Activated T-cell treated with anti-CD3 and anti-CD28 coated beads, Interleukin-2, amount 50 U/mL, for 72 hours (primary cell): ENCODE measurements around the gene TMEM187. TPM values are rescaled to one million over a fixed set of nuclear protein-coding genes. Genes with fewer than 3 reads are reported as not detected.

Source experiments
- ATAC-seq, 2 donors: fragments of 150-1000 bp; cut with Tn5 transposase; replicated peaks in 1 of 2; 2 replicates each; pipeline ENCODE4 v1.10.0; 2021; ENCODE audit warnings: moderate library complexity in 2 of 2, mild to moderate bottlenecking in 1 of 2
- DNase-seq, 2 donors: peaks; one replicate each; pipeline ENCODE4 v3.0.0; 2021 to 2022; ENCODE audit warnings: mixed read lengths in 1 of 2
- H3K27ac Mint-ChIP-seq: one replicate; pipeline ENCODE4 v1.8.0; 2022; ENCODE audit warnings: mild to moderate bottlenecking, moderate library complexity, mixed read lengths
- H3K27me3 Mint-ChIP-seq: one replicate; pipeline ENCODE4 v1.8.0; 2022; ENCODE audit warnings: low read depth, mixed read lengths
- H3K36me3 Mint-ChIP-seq, 2 donors: one replicate each; pipeline ENCODE4 v1.8.0; 2022; ENCODE audit warnings: mixed read lengths in 2 of 2, mild to moderate bottlenecking in 1 of 2; ENCODE audit not compliant: insufficient read depth in 2 of 2
- H3K4me1 Mint-ChIP-seq: one replicate; pipeline ENCODE4 v1.8.0; 2022; ENCODE audit warnings: low read depth, mixed read lengths
- H3K4me3 Mint-ChIP-seq, 2 donors: one replicate each; pipeline ENCODE4 v1.8.0; 2022; ENCODE audit warnings: mild to moderate bottlenecking in 2 of 2, mixed read lengths in 2 of 2, moderate library complexity in 2 of 2
- H3K9me3 Mint-ChIP-seq, 2 donors: one replicate each; pipeline ENCODE4 v1.8.0; 2022; ENCODE audit warnings: mixed read lengths in 2 of 2
- total RNA-seq, 2 donors: library from RNA; stranded (reverse); gene quantifications; one replicate each; pipeline ENCODE4 v1.2.3, GENCODE V29; 2022

Gene TMEM187
- total RNA-seq, 2 donors from 2014 or later = 9.1 to 9.8 TPM

- H3K9me3 Mint-ChIP-seq = no peaks in the 10 kb centered on the region
- ATAC-seq = no peak
- peaks cover 0 to 5% of the 10 kb centered on the region in 2 donors for H3K36me3 Mint-ChIP-seq
These were observed 42.3 kb upstream of the TMEM187 start for GRCh38 chrX:153930011-153930910.

DNA sequence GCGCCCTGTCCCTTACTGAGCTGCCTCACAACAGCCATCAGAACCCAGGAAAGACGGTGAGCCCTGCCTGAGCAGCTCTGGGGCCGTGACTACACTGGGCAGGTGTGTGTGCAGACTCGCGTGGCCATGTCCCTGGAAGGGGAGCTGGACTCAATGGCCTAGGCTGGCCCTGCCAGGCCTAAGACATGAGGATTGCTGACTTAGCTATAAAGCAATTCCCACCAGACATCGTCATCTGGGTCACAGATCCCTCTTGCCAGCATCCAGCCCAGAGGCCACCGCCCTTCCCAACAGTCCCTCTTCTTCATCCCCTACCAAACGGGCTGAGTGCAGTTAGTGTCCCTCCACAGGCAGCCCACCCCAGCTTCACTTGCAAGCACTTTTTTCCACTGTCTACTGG is 41.4 kb upstream of the TMEM187 start:
- H3K4me3 Mint-ChIP-seq = no peak overlapping the region
- H3K9me3 Mint-ChIP-seq = no peaks in the 10 kb centered on the region
- peaks cover 44% of the 10 kb centered on the region for H3K4me1 Mint-ChIP-seq
- no peaks in the 10 kb centered on the region for H3K27me3 Mint-ChIP-seq
- H3K27ac Mint-ChIP-seq = no peak overlapping the region
- H3K36me3 Mint-ChIP-seq = peaks cover 0 to 3% of the 10 kb centered on the region in 2 donors
- ATAC-seq (no peak), DNase-seq (no peak)

More at GRCh38 chrX:153930011-153930910, 42.3 kb upstream of the TMEM187 start:
- no peak for DNase-seq
- Mint-ChIP-seq H3K27me3 (no peaks in the 10 kb centered on the region), H3K27ac (no peak overlapping the region), H3K4me3 (no peak overlapping the region), H3K4me1 (peaks cover 44% of the 10 kb centered on the region)

GRCh38 chrX:153931748-153932147 is 40.8 kb upstream of the TMEM187 start:
- H3K4me3 Mint-ChIP-seq = no peak overlapping the region
- peaks cover 0 to 3% of the 10 kb centered on the region in 2 donors for H3K36me3 Mint-ChIP-seq
- H3K27me3 Mint-ChIP-seq = peaks cover 5% of the 10 kb centered on the region
- ATAC-seq (no peak), DNase-seq (no peak)
- H3K9me3 Mint-ChIP-seq = no peaks in the 10 kb centered on the region
- peaks cover 45% of the 10 kb centered on the region for H3K4me1 Mint-ChIP-seq
- H3K27ac Mint-ChIP-seq = no peak overlapping the region

- Mint-ChIP-seq H3K27me3 (peaks cover 6% of the 10 kb centered on the region), H3K27ac (no peak overlapping the region), H3K36me3 (peaks cover 0 to 3% of the 10 kb centered on the region in 2 donors), H3K9me3 (no peaks in the 10 kb centered on the region), H3K4me1 (peaks cover 40% of the 10 kb centered on the region), H3K4me3 (no peak overlapping the region)
- no peak for DNase-seq
- ATAC-seq = no peak
These were observed 40.2 kb upstream of the TMEM187 start for GRCh38 chrX:153932220-153932915.

GRCh38 chrX:153933748-153934147 is 38.8 kb upstream of the TMEM187 start:
- H3K4me3 Mint-ChIP-seq = peak overlapping the region; percentile 80 to 93
- H3K27ac Mint-ChIP-seq = peak overlapping the region; percentile 19
- ATAC-seq (no peak), DNase-seq (no peak)
- peaks cover 39% of the 10 kb centered on the region for H3K4me1 Mint-ChIP-seq
- H3K36me3 Mint-ChIP-seq = peaks cover 2 to 3% of the 10 kb centered on the region in 2 donors
- peaks cover 13% of the 10 kb centered on the region for H3K27me3 Mint-ChIP-seq
- H3K9me3 Mint-ChIP-seq = no peaks in the 10 kb centered on the region

DNA sequence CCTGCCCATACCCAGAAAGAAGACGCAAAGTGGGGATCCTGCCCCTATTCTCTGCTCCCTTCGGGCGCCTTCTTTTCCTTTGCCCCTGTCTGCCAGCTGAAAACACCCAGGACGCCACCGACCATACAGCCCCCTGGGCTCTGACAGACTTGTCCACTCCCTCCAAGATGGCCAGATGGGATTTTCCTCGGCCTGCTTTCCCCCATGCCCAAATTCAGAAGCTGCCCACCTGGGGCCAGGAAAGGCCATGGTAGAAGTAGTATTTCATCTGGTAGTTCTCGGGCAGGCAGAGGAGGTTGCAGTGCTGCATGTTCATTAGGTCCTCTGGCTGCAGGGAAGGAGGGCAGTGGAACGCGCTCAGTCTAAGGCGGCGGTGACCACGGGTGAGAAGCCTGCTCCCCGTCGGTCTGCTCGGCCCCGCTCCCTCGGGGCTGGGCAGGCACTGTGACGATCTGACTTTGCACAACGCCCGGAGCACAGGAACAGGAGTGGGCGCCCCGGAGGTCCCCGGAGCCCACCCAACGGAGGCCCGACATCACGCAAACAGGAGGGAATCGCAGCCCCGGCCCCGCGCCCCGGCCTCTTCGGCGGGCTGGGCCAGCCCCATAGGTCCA is 38.3 kb upstream of the TMEM187 start:
- H3K36me3 Mint-ChIP-seq = peaks cover 2 to 3% of the 10 kb centered on the region in 2 donors
- ATAC-seq (peak; percentile 14 to 17), DNase-seq (no peak)
- peak overlapping the region; percentile 19 for H3K27ac Mint-ChIP-seq
- peaks cover 35% of the 10 kb centered on the region for H3K4me1 Mint-ChIP-seq
- peaks cover 13% of the 10 kb centered on the region for H3K27me3 Mint-ChIP-seq
- H3K9me3 Mint-ChIP-seq = no peaks in the 10 kb centered on the region
- H3K4me3 Mint-ChIP-seq = peak overlapping the region; percentile 80 to 93

DNA sequence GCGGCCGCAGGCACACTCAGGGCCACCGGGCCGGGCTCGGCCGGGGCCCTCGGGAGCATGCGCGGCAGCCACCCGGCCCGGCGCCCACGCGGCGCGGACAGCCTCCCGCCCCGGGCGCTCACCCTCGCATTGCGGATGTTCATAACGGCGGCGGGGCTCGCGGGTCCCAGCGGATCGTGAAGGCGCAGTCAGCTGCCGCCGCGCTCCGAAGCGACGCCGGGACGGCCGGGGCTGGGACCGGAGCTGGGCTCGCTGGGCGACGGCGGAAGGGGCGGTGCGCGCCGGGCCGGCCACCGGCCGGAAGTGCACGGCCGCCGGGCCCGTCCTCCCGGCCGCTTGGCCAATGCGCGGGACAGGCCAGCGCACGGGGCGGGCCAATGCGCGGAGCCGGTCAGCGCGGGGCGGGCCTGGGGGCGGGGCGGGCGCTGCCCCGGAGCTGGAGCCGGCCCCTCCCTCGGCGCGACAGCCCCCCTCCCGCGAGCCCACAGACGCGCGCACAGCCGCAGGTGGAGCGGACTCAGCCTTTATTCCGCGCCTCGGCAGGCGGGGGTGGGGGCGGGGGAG is 37.7 kb upstream of the TMEM187 start, which contains the start of gene NAA10:
Gene NAA10 (minus strand): TSS at position 276 of the 564 bp plus-strand sequence. CDS start 133 bp downstream, at position 143.
- ATAC-seq = peak; percentile 96

GRCh38 chrX:153935326-153935851 is 37.2 kb upstream of the TMEM187 start:
- H3K36me3 Mint-ChIP-seq = peaks cover 2 to 3% of the 10 kb centered on the region in 2 donors
- no peaks in the 10 kb centered on the region for H3K9me3 Mint-ChIP-seq
- H3K4me1 Mint-ChIP-seq = peaks cover 36% of the 10 kb centered on the region
- no peak for ATAC-seq
- DNase-seq = no peak
- peaks cover 13% of the 10 kb centered on the region for H3K27me3 Mint-ChIP-seq
- H3K4me3 Mint-ChIP-seq = peak overlapping the region; percentile 70 to 73
- no peak overlapping the region for H3K27ac Mint-ChIP-seq

More for the DNA sequence above, 37.7 kb upstream of the TMEM187 start, which contains the start of gene NAA10:
- Mint-ChIP-seq H3K36me3 (peaks cover 2 to 3% of the 10 kb centered on the region in 2 donors), H3K9me3 (no peaks in the 10 kb centered on the region), H3K27ac (peak within 1 kb of the TSS; percentile 19), H3K27me3 (peaks cover 13% of the 10 kb centered on the region), H3K4me3 (peak within 1 kb of the TSS; percentile 80 to 93), H3K4me1 (peaks cover 35% of the 10 kb centered on the region)
- peak; percentile 69 to 73 for DNase-seq

DNA sequence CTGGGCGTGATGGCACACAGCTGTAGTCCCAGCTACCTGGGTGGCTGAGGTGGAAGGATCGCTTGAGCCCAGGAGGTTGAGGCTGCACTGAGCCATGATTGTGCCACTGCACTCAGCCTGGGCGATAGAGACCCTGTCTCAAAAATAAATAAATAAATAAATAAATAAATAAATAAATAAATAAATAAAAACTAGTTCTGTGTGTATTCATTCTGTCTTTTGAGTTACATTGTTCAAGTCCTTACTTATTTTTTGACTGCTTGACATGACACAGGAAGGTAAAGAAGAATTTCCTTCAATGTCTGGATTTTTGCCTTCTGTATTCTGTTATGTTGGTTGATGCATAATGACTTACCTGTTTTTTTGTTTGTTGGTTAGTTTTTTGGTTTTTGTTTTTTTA is 35.5 kb upstream of the TMEM187 start:
- ATAC-seq (no peak), DNase-seq (no peak)
- no peaks in the 10 kb centered on the region for H3K9me3 Mint-ChIP-seq
- no peak overlapping the region for H3K27ac Mint-ChIP-seq
- peaks cover 37% of the 10 kb centered on the region for H3K4me1 Mint-ChIP-seq
- no peak overlapping the region for H3K4me3 Mint-ChIP-seq
- H3K27me3 Mint-ChIP-seq = peaks cover 13% of the 10 kb centered on the region
- peaks cover 0 to 2% of the 10 kb centered on the region in 2 donors for H3K36me3 Mint-ChIP-seq

- H3K27me3 Mint-ChIP-seq = peaks cover 13% of the 10 kb centered on the region
- H3K27ac Mint-ChIP-seq = no peak overlapping the region
- H3K36me3 Mint-ChIP-seq = peaks cover 0 to 2% of the 10 kb centered on the region in 2 donors
- H3K9me3 Mint-ChIP-seq = no peaks in the 10 kb centered on the region
- ATAC-seq (no peak), DNase-seq (no peak)
- peaks cover 37% of the 10 kb centered on the region for H3K4me1 Mint-ChIP-seq
- H3K4me3 Mint-ChIP-seq = no peak overlapping the region
These were observed 34.2 kb upstream of the TMEM187 start for GRCh38 chrX:153938226-153938786.

DNA sequence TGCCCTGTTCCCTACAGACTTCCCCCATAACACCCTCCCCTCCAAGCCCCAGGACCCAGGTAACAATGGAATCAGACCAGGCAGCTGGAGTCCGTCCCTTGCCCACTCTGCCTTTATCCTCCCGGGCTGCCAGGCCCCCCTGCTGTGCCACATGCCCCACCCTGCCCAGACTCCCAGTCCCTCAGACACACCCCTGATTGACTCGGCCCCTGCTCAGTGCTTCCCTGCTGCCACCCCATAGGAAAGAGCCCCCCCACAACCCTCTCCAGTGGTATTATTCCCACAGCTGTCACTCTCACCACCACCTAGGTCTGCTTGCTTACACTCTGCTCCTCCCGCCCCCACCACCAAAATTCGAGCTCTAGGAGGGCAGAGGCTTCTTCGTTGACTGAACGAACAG is 33.0 kb upstream of the TMEM187 start:
- DNase-seq = no peak
- peaks cover 0 to 2% of the 10 kb centered on the region in 2 donors for H3K36me3 Mint-ChIP-seq
- no peak overlapping the region for H3K4me3 Mint-ChIP-seq
- H3K27ac Mint-ChIP-seq = no peak overlapping the region
- ATAC-seq = no peak
- H3K27me3 Mint-ChIP-seq = peaks cover 13% of the 10 kb centered on the region
- no peaks in the 10 kb centered on the region for H3K9me3 Mint-ChIP-seq
- H3K4me1 Mint-ChIP-seq = peaks cover 34% of the 10 kb centered on the region
